ENCODE data around the gene KRTAP5-10. TPM values are rescaled to one million over a fixed set of nuclear protein-coding genes. Genes with fewer than 3 reads are reported as not detected.
"Not testable (repeated sequence)": the region's sequence is repeated elsewhere in the genome, so short reads cannot be mapped to it uniquely, and the experiment has no call there.

Gene KRTAP5-10
- total and polyA plus RNA-seq, 5 donors: not detected

- Histone ChIP-seq H3K27ac (ENCODE audit: low read length) (no peak overlapping the region), H3K9me3 (ENCODE audit: control insufficient read depth, low read length) (no peaks in the 10 kb centered on the region), H3K4me3 (ENCODE audit: low read length) (no peak overlapping the region), H3K27me3 (ENCODE audit: control insufficient read depth, insufficient read depth) (no peaks in the 10 kb centered on the region), H3K4me1 (ENCODE audit: control insufficient read depth, insufficient read depth, low read length) (no peaks in the 10 kb centered on the region)
- DNase-seq (no peak), ATAC-seq (no peak)
- intact Hi-C loops (cut with DNase I): no loop called here
Measured at GRCh38 chr11:71562120-71562519, 3.2 kb upstream of the KRTAP5-10 start.

- no peak for ATAC-seq
- intact Hi-C loops (cut with DNase I): no loop called here
- no peak for DNase-seq
- H3K27me3 ChIP-seq (ENCODE audit: control insufficient read depth, insufficient read depth): no peaks in the 10 kb centered on the region
- no peak overlapping the region for H3K4me3 ChIP-seq (ENCODE audit: low read length)
- H3K9me3 ChIP-seq (ENCODE audit: control insufficient read depth, low read length): no peaks in the 10 kb centered on the region
- WGBS: 16% methylated on average over 8 of the region's 8 CpGs
- H3K4me1 ChIP-seq (ENCODE audit: control insufficient read depth, insufficient read depth, low read length): no peaks in the 10 kb centered on the region
- no peak overlapping the region for H3K27ac ChIP-seq (ENCODE audit: low read length)
Measured at GRCh38 chr11:71563406-71563805, 2.0 kb upstream of the KRTAP5-10 start.

GRCh38 chr11:71564430-71564829 is 933 bp upstream of the KRTAP5-10 start:
- WGBS: 76% methylated on average over 4 of the region's 4 CpGs
- intact Hi-C loops (cut with DNase I): no loop called here
- no peak overlapping the region for H3K27ac ChIP-seq (ENCODE audit: low read length)
- H3K4me3 ChIP-seq (ENCODE audit: low read length): no peak overlapping the region
- peaks cover 2% of the 10 kb centered on the region for H3K4me1 ChIP-seq (ENCODE audit: control insufficient read depth, insufficient read depth, low read length)
- H3K27me3 ChIP-seq (ENCODE audit: control insufficient read depth, insufficient read depth): no peaks in the 10 kb centered on the region
- no peaks in the 10 kb centered on the region for H3K9me3 ChIP-seq (ENCODE audit: control insufficient read depth, low read length)
- DNase-seq (no peak), ATAC-seq (no peak)

- WGBS: 71% methylated on average over 10 of the region's 10 CpGs
- Histone ChIP-seq H3K4me3 (ENCODE audit: low read length) (no peak overlapping the region), H3K4me1 (ENCODE audit: control insufficient read depth, insufficient read depth, low read length) (peaks cover 2% of the 10 kb centered on the region), H3K27me3 (ENCODE audit: control insufficient read depth, insufficient read depth) (no peaks in the 10 kb centered on the region), H3K27ac (ENCODE audit: low read length) (no peak overlapping the region), H3K9me3 (ENCODE audit: control insufficient read depth, low read length) (no peaks in the 10 kb centered on the region)
- ATAC-seq (no peak), DNase-seq (no peak)
- intact Hi-C loops (cut with DNase I): no loop called here
Measured at GRCh38 chr11:71566081-71566620, 788 bp downstream of the KRTAP5-10 start.

GRCh38 chr11:71566626-71567599 is 1.6 kb downstream of the KRTAP5-10 start:
- H3K27me3 ChIP-seq (ENCODE audit: control insufficient read depth, insufficient read depth); H3K4me3 ChIP-seq (ENCODE audit: low read length); H3K9me3 ChIP-seq (ENCODE audit: control insufficient read depth, low read length); H3K4me1 ChIP-seq (ENCODE audit: control insufficient read depth, insufficient read depth, low read length); ATAC-seq; DNase-seq; H3K27ac ChIP-seq (ENCODE audit: low read length); intact Hi-C loops (cut with DNase I): not testable (repeated sequence)
- 59% methylated on average over 21 of the region's 21 CpGs for WGBS

GRCh38 chr11:71567633-71568032 is 2.3 kb downstream of the KRTAP5-10 start:
- DNase-seq; H3K4me1 ChIP-seq (ENCODE audit: control insufficient read depth, insufficient read depth, low read length); H3K4me3 ChIP-seq (ENCODE audit: low read length); H3K9me3 ChIP-seq (ENCODE audit: control insufficient read depth, low read length); ATAC-seq; intact Hi-C loops (cut with DNase I); H3K27ac ChIP-seq (ENCODE audit: low read length); H3K27me3 ChIP-seq (ENCODE audit: control insufficient read depth, insufficient read depth): not testable (repeated sequence)
- WGBS: 78% methylated on average over 8 of the region's 8 CpGs

GRCh38 chr11:71568704-71569349 is 3.5 kb downstream of the KRTAP5-10 start:
- Histone ChIP-seq H3K27me3 (ENCODE audit: control insufficient read depth, insufficient read depth) (no peaks in the 10 kb centered on the region), H3K4me3 (ENCODE audit: low read length) (no peak overlapping the region), H3K4me1 (ENCODE audit: control insufficient read depth, insufficient read depth, low read length) (peaks cover 2% of the 10 kb centered on the region), H3K9me3 (ENCODE audit: control insufficient read depth, low read length) (no peaks in the 10 kb centered on the region), H3K27ac (ENCODE audit: low read length) (no peak overlapping the region)
- intact Hi-C loops (cut with DNase I): no loop called here
- ATAC-seq (peak in 1 of 2 donors; percentile 16), DNase-seq (no peak)
- 61% methylated on average over 8 of the region's 8 CpGs for WGBS

GRCh38 chr11:71571101-71571850 is 5.9 kb downstream of the KRTAP5-10 start:
- intact Hi-C loops (cut with DNase I); H3K9me3 ChIP-seq (ENCODE audit: control insufficient read depth, low read length); DNase-seq; H3K27ac ChIP-seq (ENCODE audit: low read length); H3K4me3 ChIP-seq (ENCODE audit: low read length); H3K27me3 ChIP-seq (ENCODE audit: control insufficient read depth, insufficient read depth); H3K4me1 ChIP-seq (ENCODE audit: control insufficient read depth, insufficient read depth, low read length): not testable (repeated sequence)
- peak in 1 of 2 donors; percentile 7 for ATAC-seq
- 86% methylated on average over 37 of the region's 39 CpGs for WGBS

- intact Hi-C loops (cut with DNase I): no loop called here
- ATAC-seq (no peak), DNase-seq (no peak)
- peaks cover 2% of the 10 kb centered on the region for H3K4me1 ChIP-seq (ENCODE audit: control insufficient read depth, insufficient read depth, low read length)
- no peaks in the 10 kb centered on the region for H3K9me3 ChIP-seq (ENCODE audit: control insufficient read depth, low read length)
- WGBS: 85% methylated on average over 11 of the region's 11 CpGs
- H3K27ac ChIP-seq (ENCODE audit: low read length): no peak overlapping the region
- no peaks in the 10 kb centered on the region for H3K27me3 ChIP-seq (ENCODE audit: control insufficient read depth, insufficient read depth)
- H3K4me3 ChIP-seq (ENCODE audit: low read length): no peak overlapping the region
Measured at GRCh38 chr11:71572811-71573210, 7.4 kb downstream of the KRTAP5-10 start.

- Histone ChIP-seq H3K27ac (ENCODE audit: low read length) (no peak overlapping the region), H3K4me3 (ENCODE audit: low read length) (no peak overlapping the region), H3K9me3 (ENCODE audit: control insufficient read depth, low read length) (no peaks in the 10 kb centered on the region), H3K27me3 (ENCODE audit: control insufficient read depth, insufficient read depth) (no peaks in the 10 kb centered on the region), H3K4me1 (ENCODE audit: control insufficient read depth, insufficient read depth, low read length) (no peaks in the 10 kb centered on the region)
- ATAC-seq (no peak), DNase-seq (no peak)
- 77% methylated on average over 5 of the region's 5 CpGs for WGBS
- intact Hi-C loops (cut with DNase I): no loop called here
Measured at GRCh38 chr11:71574418-71574817, 9.1 kb downstream of the KRTAP5-10 start.

Data from right cardiac atrium (tissue), 5 donors.